ENCODE measurements around the gene UMOD.
"Not testable (repeated sequence)": the region's sequence is repeated elsewhere in the genome, so short reads cannot be mapped to it uniquely, and the experiment has no call there.

Gene UMOD

DNA sequence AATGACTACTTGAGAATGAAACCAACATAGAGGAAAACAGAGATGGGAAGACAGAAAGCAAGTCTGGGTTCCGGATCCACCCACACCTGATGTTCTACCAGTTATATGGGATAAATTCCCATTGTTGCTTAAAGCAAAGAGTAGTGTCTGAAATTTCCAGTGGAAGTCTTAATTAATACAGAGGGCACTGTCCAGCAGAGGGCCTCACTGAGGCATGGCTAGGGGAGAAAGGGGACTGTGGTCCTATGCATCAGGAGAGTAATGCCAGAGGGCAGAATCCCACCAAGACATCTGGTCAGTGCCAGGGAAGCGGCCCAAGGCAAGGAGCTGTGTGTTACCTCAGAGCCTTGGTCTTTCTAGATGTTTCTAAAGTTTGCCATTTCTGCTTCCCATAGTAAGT, 7.5 kb upstream of the UMOD start:
- no peak for DNase-seq

DNA sequence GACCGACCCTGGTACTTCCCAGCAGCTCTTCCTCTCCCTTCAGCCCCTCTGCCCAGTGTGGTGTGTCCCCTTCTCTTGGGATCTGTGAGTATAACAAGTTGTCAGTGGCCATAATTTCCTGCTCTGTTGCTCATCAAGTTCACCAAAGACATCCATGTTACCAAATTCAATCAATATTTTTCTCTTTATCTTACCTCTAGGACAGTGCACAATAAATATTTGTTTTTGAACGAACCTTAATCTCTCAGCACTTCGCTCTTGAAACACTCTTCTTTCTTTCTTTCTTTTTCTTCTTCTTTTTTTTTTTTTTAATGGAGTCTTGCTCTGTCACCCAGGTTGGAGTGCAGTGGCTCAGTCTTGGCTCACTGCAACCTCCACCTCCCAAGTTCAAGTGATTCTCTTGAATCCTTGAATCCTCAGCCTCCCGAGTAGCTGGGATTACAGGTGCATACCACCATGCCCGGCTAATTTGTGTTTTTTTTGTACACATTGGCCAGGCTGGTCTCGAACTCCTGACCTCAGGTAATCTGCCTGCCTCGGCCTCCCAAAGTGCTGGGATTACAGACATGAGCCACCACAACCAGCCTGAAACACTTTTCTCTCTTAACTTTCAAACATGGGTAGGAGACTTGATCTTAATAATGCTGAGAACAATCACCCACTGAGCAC, 2.7 kb upstream of the UMOD start:
- no peak for DNase-seq

DNA sequence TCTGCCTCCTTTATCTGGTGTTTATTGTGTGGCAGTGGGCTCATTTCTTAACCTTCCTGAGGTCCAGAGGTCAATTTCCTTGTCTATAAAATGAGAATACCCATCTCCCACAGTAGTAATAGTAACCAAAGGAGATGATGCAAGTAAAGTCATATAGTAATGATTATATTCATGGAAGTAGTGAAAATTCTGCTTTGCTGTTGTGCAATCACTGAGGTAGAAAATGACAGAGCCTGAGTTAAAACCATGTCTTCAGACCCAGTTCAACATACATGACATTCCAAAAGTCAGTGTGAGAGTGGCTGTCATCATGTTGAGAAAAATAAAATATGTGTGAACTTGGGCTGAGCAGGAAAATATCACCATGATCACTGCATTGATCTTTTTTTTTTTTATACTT, 864 bp upstream of the UMOD start:
- no peak for DNase-seq

DNA sequence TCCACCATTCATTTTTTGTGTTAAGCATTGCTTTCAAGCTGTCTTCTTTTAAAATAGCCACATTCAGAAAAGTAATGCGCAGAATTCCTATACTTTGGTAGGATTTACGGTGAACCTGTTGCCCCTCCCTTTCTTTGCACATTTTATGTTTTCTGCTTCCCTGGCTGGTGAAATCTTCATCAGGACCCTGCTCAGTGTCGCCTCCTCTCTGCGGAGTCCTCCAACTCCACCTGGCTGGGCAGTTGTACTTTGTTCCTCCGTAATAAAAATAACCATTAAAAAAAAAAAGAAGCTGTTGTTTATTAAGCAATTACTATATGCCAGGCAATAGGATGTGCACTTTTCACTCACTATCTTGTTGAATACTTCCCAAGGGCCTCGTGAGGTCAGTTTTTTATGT, 2.9 kb downstream of the UMOD start:
- no peak for DNase-seq

DNA sequence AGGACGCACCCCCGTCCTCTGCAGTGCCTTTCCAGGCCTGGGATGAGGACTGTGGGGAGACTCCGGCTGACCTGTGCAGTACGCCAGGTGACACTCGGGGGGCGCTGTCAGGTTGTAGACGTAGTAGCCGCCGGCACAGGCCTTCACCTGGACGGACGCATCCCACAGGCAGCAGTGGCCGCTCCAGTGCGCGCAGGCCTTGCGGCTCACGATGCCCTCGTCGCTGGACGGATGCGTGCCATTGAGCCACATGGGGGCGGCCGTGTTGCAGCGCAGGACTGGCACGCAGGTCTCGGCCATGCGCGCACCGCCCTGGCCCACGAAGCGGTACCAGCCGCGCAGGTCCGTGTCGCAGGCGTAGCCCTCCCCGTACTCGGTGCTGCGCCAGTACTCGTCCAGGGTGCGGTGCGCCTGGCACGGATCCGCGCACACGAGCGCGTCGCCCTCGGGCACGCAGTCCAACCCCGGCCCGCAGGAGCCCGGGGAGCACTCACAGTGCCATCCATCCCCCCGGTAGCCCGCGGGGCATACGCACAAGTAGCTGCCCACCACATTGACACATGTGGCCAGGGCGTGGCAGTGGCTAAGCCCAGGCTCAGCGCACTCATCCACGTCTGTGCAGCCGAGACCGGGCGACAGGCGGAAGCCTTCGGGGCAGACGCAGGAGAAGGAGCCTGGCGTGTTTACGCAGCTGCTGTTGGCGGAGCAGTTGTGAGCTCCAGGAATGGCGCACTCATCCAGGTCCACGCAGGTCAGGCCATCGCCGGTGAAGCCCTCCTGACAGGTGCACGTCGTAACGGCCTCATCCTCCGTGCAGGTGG, 3.9 kb downstream of the UMOD start:
- DNase-seq, result no peak

DNA sequence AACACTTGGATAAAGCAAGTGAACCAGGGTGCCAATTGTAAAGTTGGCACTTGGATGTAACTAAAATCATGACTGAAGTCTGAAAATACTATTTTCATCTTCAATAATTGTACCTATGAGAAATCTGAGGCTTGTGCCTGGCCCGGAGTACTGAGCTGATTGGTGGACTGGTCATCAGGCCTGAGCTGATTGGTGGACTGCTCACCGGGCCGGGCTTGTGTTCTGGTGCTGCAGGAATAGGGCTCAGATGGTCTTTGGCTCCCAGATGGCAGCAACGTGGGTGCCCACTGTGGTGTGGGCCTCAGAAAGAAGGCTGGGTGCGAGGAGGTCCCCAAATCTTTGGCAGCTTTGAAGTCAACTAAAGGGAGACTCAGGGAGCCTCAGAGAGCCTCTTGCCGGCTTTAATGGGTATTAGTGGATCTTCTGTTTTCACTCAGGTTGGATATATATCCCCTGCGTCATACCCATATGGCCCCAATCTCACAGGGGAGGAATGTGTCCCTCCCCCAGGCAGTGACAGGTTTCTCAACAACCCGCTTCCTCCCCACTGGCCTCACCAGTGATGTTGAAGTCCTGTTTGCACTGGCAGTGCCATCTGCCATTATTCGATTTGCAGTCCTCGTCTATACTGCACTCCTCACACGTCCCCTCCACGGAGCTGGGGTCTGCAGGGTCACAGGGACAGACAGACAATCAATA, 4.7 kb downstream of the UMOD start:
- DNase-seq, result no peak

DNA sequence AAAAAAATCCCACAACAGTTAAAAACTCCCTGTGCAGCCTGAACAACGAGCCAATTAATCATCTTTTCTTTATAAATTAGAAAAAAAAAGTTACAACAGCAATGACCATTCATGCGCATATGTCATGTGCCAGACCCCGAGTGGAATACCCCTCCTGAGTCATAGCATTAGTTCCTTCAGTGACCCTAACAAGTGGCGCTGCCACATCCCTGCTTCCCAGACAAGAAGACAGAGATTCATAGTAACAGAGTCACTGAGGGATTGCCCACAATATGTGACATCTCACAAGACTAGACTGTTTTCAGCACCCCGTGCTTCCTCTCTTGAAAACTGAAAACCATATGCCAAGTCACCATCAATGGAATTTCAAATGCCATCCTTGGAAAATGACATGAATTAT, 7.9 kb downstream of the UMOD start:
- DNase-seq, result no peak

DNA sequence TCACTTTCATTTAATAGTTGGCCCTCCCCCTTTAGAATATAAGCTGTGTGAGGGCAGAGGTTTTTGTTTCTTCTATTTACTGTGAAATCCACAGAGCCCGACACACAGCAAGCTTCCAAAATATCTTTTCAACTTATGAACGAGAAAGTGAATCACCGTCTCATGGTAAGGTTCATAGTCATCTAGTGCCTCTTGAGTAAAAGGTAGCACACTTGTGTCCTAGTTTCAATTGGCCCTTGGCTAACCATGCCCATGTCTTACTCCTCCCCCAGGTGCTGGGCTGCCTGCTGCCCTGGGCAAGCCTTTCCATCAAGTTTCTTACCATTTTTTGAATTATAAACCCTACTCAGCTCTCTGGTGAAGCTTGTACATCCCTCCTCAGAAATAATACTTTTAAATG, 12.8 kb downstream of the UMOD start:
- no peak for DNase-seq

DNA sequence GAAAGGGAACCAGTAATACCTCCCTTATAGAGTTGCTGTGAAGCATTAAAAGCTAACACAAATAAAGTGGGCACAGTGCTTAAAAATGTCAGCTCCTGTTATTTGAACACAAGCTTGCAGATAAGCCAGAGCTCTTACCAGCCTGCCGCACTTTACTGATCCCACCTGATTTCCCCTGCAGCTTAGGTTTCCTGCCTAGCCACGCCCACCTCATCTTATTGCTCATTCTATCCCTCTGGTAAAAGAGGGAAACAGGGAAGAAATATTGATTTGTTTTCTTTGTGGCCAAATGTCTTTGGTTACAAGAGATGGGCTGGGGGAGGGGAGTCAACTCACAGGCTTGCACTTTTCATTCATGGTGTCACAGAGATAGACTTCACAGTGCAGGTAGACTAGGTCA, 15.6 kb downstream of the UMOD start:
- no peak for DNase-seq

DNA sequence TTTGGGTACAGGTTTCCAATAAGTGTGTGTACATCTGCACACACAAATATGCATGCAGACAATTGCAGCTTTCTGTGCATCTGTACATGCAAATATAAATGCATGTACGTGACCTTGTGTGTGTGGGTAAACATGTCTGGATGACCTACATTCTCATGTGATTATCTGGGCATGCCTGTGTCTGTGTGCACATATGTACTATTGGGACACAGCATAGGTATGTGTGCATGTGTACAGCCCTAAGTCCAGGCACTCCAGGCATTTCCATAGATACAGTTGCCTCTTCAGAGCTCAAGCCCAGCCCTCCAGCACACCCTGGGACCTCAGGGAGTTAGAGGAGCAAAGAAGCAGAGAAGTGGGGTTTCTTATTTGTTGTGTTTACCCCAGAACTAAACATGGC, 18.1 kb downstream of the UMOD start:
- DNase-seq, result no peak

DNA sequence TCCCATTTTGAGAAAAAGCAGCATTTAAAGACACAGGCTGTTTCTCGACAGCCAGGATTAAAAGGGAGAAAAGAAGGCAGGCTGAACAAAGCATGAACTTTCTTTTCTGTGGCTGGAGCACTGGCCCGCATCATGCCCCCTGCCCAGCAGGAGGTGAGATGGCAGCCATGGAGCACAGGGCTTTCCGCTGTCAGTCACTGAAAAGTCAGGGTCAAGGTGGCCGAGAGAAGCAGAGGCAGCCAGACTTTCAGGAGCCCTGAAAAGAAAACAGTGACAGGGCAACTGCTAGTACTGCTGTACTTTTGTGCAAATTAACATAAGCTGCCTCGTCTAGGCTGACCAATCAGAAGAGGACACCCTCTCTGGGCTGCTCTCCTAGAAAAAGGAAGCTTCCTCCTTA, 19.4 kb downstream of the UMOD start:
- no peak for DNase-seq

DNA sequence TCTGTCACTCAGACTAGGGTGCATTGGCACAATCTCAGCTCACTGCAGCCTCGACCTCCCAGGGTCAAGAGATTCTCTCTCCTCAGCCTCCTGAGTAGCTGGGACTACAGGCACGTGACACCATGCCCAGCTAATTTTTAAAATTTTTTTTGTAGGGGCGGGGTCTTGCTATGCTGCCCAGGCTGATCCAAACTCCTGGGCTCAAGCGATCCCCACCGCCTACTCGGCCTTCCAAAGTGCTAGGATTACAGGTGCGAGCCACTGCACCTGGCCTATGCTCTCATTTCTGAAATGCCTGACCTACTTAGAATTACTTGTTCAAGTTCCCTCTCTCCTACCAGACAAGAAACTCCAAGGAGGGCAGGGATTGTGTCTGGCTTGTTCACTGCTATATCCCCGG, 20.1 kb downstream of the UMOD start:
- DNase-seq, result no peak

DNA sequence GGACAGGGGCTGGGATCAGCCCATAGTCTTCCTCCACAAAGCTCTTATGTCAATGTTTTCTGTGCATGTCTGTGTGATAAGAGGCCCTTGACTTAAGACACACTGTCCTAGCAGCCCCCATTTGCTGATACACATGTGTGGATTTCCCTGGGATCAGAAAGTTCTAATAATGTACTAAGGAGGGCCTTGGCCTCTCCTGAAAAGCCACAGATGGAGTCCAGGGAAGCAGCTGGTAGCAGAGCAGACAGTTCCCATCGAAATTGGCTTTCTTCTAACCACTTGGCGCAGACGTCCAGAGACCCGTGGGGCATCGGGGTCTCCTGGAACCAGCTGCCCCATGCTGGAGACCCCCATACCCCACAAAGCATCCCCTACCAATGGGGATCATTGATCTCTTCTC, 20.9 kb downstream of the UMOD start:
- no peak for DNase-seq

DNA sequence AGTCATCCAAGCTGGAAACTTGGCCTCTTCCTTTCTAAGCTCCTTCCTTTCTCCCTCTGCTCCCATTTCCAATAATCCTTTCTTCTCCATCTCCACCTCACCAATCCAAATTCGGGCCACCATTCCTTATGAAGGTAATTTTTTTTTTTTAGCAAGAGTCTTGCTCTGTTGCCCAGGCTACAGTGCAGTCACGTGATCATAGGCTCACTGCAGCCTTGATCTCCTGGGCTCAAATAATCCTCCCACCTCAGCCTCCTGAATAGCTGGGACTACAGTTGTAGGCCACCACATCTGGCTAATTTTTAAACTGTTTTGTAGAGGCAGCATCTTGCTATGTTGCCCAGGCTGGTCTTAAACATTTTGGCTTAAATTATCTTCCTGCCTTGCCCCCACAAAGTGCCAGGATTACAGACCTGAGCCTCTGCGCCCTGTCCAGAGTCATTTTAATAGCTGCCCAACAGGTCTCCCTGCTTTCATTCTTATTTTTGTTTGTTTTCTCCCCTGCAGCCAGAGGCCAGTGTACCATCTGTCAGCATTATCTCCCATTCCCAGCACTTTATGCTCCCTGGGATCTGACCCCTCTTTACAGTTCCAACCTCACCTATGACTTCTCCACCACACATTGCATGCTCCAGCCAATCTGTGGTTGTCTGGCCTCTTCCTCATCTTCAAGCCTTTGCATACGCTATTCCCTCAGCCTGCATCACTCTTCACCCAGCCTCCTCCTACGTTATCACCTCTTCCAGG, 22.9 kb downstream of the UMOD start:
- no peak for DNase-seq

DNA sequence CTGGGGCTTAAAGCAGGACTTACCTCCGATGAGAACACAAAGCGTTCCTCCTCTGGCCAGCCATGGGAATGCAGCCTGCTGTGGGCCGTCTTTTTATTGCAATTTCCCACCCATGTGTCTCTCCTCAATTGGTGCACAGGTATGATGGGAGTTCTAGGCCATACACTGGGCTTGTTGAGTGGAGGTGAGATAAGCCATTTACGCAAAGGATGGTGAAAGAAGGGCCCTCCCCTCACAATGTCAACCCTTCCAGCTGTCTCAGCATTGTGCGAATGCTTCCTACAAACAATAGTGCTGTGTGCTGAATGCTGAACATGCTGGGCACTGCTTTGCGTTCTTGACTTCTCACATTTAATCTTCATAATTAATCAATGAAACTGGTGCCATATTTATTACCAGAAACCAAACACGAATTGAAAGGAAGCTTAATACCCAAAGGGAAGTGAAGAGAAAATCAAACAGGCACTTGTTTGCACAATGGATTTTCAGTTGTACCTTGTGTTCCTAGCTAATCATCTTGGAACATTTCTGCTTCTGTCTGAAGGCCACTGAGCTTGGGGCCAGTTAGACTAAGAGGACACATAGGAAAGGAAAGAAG, 25.0 kb downstream of the UMOD start, which contains the start of gene GP2:
GP2 (minus strand) TSS at position 70 of the 598 bp plus-strand sequence. CDS start 1,082 bp downstream, outside the sequence.
- no peak for DNase-seq

DNA sequence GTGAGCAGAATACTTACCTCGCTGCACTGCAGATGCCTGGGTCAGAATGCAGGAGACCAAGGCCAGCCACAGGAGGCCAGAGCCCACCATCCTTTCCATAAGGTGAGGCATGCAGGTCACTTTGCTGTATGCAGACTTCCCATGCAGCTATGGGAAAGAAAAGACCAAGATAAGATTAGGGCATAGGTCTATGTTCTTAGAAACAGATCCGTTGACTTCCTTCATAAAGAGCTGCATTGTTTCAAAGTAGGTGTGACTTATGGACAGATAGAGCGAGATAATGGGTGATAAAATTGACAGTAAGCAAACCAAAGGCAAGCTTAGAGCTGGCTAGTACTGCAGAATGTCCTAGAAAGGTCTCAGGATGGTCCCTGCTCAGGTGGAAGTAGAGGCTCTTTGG, 26.2 kb downstream of the UMOD start:
- DNase-seq, result no peak

DNA sequence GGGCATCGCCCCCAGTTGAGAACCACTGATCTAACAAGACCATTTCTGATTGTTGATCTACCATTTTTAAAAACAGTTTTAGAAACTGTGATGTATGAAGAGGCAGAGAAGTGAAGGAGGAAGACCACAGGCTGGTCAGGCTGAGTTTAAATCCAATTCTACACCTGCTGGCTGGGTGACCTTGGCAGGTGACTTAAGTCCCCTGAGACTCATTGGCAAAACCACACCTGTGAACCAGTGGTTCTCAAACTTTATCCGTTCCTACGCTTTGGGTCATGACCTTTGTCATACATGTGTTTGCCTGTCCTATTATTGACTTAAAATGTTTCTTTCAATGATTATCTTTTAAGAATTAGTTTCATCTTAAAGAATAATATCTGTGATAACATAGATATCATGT, 27.5 kb downstream of the UMOD start:
- DNase-seq, result no peak

DNA sequence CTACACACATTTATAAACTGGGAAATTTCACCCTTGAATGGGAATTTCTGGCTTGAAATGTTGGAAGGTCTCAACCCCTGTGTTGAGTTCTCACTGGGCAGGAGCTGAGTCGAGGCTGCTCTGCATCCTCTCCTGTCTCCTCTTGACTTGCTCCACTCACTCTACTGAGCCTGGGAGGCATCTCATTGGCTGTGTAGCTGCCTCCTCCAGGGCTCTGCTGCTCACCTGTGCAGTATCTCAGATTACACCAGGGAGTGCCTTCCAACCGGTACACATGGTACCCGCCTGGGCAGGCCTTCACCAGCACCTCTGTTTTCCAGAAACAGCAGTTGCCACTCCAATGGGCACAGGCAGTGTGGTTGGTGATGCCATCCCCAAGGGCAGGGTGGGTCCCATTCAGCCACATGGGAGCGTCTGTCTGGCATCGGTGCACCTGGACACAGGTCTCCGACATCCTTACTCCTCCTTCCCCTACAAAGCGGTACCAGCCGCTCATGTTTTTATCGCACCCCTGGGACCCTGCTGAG, 28.9 kb downstream of the UMOD start:
- DNase-seq, result no peak

DNA sequence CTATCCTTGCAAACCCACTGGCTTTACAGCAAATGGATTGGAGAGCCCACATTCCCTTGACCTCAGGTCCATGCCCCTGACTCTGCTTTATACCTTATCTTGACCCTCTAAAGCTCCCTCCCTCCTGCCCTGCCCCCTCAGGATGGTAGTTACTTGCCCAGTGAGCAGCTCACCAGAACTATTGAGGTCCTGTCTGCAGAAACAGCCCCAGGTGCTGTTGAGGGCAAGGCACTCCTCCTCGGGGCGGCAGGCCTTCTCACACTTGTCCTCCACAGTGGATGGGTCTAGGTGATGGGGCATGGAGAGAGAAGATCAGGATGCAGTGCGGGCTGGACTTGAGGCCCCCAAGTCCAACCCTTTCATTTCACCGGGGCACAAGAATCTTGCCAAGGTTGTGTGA, 29.8 kb downstream of the UMOD start:
- DNase-seq, result no peak

DNA sequence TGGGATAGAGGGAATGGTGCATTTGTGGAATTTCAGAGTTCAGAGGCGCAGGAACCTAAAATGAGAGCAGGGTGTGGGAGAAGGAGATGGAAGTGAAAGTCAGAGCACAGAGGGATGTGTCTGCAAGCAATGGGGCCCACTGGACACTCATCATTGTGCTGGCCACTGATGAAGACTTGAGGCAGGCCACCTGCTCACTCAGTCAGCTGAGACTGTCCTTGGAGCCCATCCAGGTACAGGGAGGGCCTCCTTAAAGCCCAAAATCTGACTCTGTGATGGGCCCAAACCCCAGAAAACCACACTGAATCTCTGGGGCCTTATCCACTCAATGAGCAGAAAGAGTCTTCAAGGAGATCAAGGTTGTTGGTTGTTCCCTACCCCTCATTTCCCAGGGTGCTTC, 30.8 kb downstream of the UMOD start:
- no peak for DNase-seq

DNA sequence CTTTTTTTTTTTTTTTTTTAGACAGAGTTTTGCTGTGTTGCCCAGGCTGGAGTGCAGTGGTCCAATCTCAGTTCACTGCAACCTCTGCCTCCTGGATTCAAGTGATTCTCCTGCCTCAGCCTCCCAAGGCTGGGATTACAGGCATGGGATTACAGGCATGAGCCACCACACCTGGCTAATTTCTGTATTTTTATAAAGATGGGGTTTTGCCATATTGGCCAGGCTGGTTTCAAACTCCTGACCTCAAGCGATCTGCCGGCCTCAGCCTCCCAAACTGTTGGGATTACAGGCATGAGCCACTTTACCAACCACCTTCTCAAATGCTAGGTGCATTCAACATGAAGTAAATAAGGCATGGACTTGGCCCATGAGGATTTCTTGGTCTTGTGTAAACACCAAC, 31.5 kb downstream of the UMOD start:
- not testable (repeated sequence) for DNase-seq

DNA sequence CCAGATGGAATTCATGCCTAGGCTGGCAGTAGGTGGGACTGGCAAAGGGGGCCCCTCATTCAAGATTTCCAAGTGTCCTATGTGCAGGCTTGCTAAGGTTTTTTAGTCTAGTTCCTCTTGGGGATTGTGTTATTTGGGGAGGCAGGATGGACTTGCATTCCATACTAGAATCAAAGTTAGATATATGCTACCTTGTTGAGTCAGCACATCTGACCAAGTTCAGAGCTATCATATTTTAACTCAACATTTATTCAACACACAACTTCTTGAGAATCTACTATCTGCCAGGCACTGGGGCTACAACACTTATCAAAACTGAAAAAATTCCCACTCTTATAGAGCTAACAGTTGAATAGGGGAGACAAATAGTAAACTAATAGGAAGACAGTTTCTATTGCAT, 31.9 kb downstream of the UMOD start:
- DNase-seq, result no peak

DNA sequence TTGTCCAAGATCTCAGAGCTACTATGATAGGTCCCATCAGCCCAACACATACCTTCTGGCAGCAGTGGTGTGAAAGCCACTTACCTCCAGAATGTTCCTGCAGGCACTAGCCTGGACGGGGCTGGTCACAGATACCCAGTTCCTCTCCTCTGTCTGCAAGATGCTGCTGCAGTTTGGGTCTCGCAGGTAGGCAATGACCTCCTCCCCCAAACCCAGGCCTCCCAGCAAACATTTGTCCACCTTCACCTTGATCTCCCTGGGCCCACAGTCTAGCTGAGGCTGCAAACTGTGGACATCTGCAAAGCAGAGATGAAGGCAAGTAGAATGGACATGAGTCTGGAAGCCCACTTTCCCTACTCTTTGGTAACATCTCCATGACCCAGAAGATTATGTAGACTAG, 32.3 kb downstream of the UMOD start:
- no peak for DNase-seq

Measured in stimulated activated CD4-positive, alpha-beta T cell treated with anti-CD3 and anti-CD28 coated beads, Interleukin-2, amount 100 ng/mL, for 48 hours (primary cell).